GM18907 (cell line): Measurements from ENCODE around the gene STAP2.
"Not testable (repeated sequence)": the region's sequence is repeated elsewhere in the genome, so short reads cannot be mapped to it uniquely, and the experiment has no call there.

Experiments
- ATAC-seq: cut with Tn5 transposase; IDR thresholded peaks from one replicate; pipeline ENCODE4 v1.9.1; 2021; ENCODE audit warnings: mild to moderate bottlenecking, moderate library complexity; ENCODE audit not compliant: unreplicated experiment

Gene STAP2

GRCh38 chr19:4328991-4329681 is 9.5 kb downstream of the STAP2 start:
- not testable (repeated sequence) for ATAC-seq

- ATAC-seq, result peak; percentile 68
These were observed 10.2 kb downstream of the STAP2 start for GRCh38 chr19:4328243-4328990.

- ATAC-seq, result no peak
These were observed 10.8 kb downstream of the STAP2 start for GRCh38 chr19:4327877-4328242.

GRCh38 chr19:4327252-4327876 is 11.3 kb downstream of the STAP2 start:
- ATAC-seq, result no peak

GRCh38 chr19:4326837-4327251 is 11.8 kb downstream of the STAP2 start:
- ATAC-seq, result no peak

GRCh38 chr19:4326215-4326836 is 12.3 kb downstream of the STAP2 start:
- no peak for ATAC-seq

- no peak for ATAC-seq
These were observed 14.4 kb downstream of the STAP2 start for GRCh38 chr19:4324228-4324627.

GRCh38 chr19:4323692-4324091 is 14.9 kb downstream of the STAP2 start:
- ATAC-seq, result no peak

- ATAC-seq, result no peak
These were observed 15.5 kb downstream of the STAP2 start for GRCh38 chr19:4322942-4323665.

GRCh38 chr19:4320419-4320818 is 18.2 kb downstream of the STAP2 start:
- no peak for ATAC-seq

GRCh38 chr19:4319067-4319718 is 19.4 kb downstream of the STAP2 start:
- no peak for ATAC-seq

- no peak for ATAC-seq
These were observed 20.2 kb downstream of the STAP2 start for GRCh38 chr19:4318460-4318859.

- ATAC-seq, result no peak
These were observed 21.7 kb downstream of the STAP2 start for GRCh38 chr19:4316956-4317355.

GRCh38 chr19:4313847-4314490 is 24.7 kb downstream of the STAP2 start:
- no peak for ATAC-seq

- ATAC-seq, result no peak
These were observed 28.1 kb downstream of the STAP2 start for GRCh38 chr19:4310247-4311121.

GRCh38 chr19:4305659-4306058 is 33.0 kb downstream of the STAP2 start:
- no peak for ATAC-seq

- no peak for ATAC-seq
These were observed 33.4 kb downstream of the STAP2 start for GRCh38 chr19:4305257-4305612.

GRCh38 chr19:4304538-4305256 is 33.9 kb downstream of the STAP2 start, which contains the start of gene FSD1:
FSD1 (plus strand) TSS chr19:4304598; CDS start chr19:4304747, 149 bp downstream.
- ATAC-seq, result no peak
